Measurements from ENCODE around the gene AKAP1.

GRCh38 chr17:57151798-57152197 is 66.8 kb downstream of the AKAP1 start:
- TF ChIP-seq POLR2AphosphoS5 (IDR thresholded peaks at IDR 0.05) (no peak), CTCF (IDR thresholded peaks at IDR 0.05) (no peak)

Measured in gastroesophageal sphincter (tissue), 3 donors.